OCI-LY3 (cell line): ENCODE results near the gene NAA35.
A peak's percentile ranks its signal among the peaks of the same experiment; 100 is the strongest.

ENCODE experiments used
- H2AFZ ChIP-seq: fragments of 200-600, 300-600 bp; shearing (Covaris generic); 2 replicates; pipeline ENCODE4 v1.6.0; 2014; ENCODE audit warnings: antibody characterized with exemption, low read depth, low read length
- H3K27ac ChIP-seq: fragments of 200-600, 300-600 bp; sonication (generic); 2 replicates; pipeline ENCODE4 v1.5.1; 2014; ENCODE audit warnings: mild to moderate bottlenecking, low read length, moderate library complexity, mixed read lengths
- H3K27me3 ChIP-seq: fragments of 200-600, 300-600 bp; sonication (generic); 2 replicates; pipeline ENCODE4 v1.6.1; 2014; ENCODE audit warnings: low read depth, low read length, mixed read lengths
- H3K36me3 ChIP-seq: fragments of 200-600, 300-600 bp; sonication (generic); replicated peaks from 2 replicates; pipeline ENCODE3; 2014; ENCODE audit warnings: low read depth, low read length, mixed read lengths
- H3K4me1 ChIP-seq: fragments of 300-600, 200-600 bp; sonication (generic); 2 replicates; pipeline ENCODE4 v1.6.1; 2014; ENCODE audit warnings: low read length, mixed read lengths
- H3K4me2 ChIP-seq: fragments of 200-600, 300-600 bp; sonication (generic); 2 replicates; pipeline ENCODE4 v1.6.1; 2014; ENCODE audit warnings: low read length, mixed read lengths
- H3K4me3 ChIP-seq: fragments of 300-600, 200-600 bp; sonication (generic); 2 replicates; pipeline ENCODE4 v1.5.1; 2014; ENCODE audit warnings: antibody characterized with exemption, mild to moderate bottlenecking, low read length, moderate library complexity
- H3K79me2 ChIP-seq: fragments of 300-600, 200-600 bp; shearing (Covaris generic); 2 replicates; pipeline ENCODE4 v1.6.1; 2014; ENCODE audit warnings: mild to moderate bottlenecking, low read length, mixed read lengths
- H3K9ac ChIP-seq: fragments of 300-600, 200-600 bp; shearing (Covaris generic); 2 replicates; pipeline ENCODE4 v1.6.0; 2014; ENCODE audit warnings: mild to moderate bottlenecking, low read length, moderate library complexity
- H3K9me3 ChIP-seq: fragments of 200-600, 300-600 bp; shearing (Covaris generic); 2 replicates; pipeline ENCODE4 v1.6.1; 2014; ENCODE audit warnings: low read length, mixed read lengths; ENCODE audit not compliant: insufficient read depth
- H4K20me1 ChIP-seq: fragments of 200-600, 300-600 bp; sonication (generic); 2 replicates; pipeline ENCODE4 v1.6.1; 2016; ENCODE audit warnings: low read length, mixed read lengths; ENCODE audit not compliant: insufficient read depth
- EZH2phosphoT487 ChIP-seq: fragments of 200-600 bp; shearing (Covaris generic); IDR thresholded peaks from 2 replicates; pipeline ENCODE4 v1.6.1; 2018; ENCODE audit warnings: antibody characterized with exemption, mixed run types, low read depth
- TF ChIP-seq, protein P1 (sequence below): fragments of 200-600, 300-600 bp; sonication (generic); IDR thresholded peaks from 2 replicates; pipeline ENCODE4 v1.5.1; 2014; ENCODE audit warnings: antibody characterized with exemption, low read length, low read depth

NAA35 gene

GRCh38 chr9:85942913-85943709 lies 2.2 kb downstream of the NAA35 start:
- H3K36me3 ChIP-seq, result peaks cover 36% of the 10 kb centered on the region
- peak overlapping the region; percentile 86; the same call in 1 of the 2 replicates for H3K4me2 ChIP-seq
- H4K20me1 ChIP-seq, result 0 out of 2 replicates have a peak, but pooled peaks cover 2% of the 10 kb centered on the region
- H3K27me3 ChIP-seq, result no peaks in the 10 kb centered on the region
- H3K4me1 ChIP-seq, result peaks cover 15% of the 10 kb centered on the region
- peaks cover 69% of the 10 kb centered on the region for H3K79me2 ChIP-seq
- H3K4me3 ChIP-seq, result no peak overlapping the region
- TF ChIP-seq EZH2phosphoT487, result no peak
- TF ChIP-seq, protein P1, sequence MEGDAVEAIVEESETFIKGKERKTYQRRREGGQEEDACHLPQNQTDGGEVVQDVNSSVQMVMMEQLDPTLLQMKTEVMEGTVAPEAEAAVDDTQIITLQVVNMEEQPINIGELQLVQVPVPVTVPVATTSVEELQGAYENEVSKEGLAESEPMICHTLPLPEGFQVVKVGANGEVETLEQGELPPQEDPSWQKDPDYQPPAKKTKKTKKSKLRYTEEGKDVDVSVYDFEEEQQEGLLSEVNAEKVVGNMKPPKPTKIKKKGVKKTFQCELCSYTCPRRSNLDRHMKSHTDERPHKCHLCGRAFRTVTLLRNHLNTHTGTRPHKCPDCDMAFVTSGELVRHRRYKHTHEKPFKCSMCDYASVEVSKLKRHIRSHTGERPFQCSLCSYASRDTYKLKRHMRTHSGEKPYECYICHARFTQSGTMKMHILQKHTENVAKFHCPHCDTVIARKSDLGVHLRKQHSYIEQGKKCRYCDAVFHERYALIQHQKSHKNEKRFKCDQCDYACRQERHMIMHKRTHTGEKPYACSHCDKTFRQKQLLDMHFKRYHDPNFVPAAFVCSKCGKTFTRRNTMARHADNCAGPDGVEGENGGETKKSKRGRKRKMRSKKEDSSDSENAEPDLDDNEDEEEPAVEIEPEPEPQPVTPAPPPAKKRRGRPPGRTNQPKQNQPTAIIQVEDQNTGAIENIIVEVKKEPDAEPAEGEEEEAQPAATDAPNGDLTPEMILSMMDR, result no peak
- no peak overlapping the region for H3K9ac ChIP-seq
- no peak overlapping the region for H3K27ac ChIP-seq
- no peaks in the 10 kb centered on the region for H3K9me3 ChIP-seq
- no peak overlapping the region for H2AFZ ChIP-seq

DNA sequence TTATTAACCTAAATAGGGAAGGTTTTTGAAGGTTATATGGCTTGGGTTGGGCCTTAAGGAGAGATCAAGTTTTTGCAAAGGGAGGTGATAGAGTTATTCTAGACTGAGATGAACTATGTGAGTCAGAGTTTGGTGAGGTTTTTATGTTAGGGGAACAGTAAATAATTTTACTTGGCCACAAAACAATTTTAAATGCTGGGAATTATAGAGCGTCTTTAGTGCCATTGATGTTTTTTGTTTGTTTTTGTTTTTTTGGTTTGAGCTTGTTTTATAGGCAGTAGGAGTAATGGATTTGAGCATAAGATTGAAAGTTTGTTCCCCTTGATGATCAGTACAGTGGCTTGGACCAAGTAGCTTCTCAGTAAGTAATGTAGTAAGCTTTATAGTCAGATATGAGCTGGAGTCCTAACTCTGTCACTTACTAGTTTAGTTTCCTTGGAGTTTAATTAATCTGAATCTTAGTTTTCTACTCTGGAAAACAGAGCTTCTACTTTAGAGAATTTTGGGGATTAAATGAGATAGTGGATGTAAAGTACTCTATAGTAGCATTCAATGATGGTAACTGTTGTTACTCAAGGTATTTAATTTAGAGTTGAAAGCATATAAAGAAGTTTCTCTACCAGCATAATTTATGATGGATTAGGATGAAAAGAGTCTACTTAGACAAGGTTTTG lies 2.9 kb downstream of the NAA35 start:
- Histone ChIP-seq H3K36me3 (peaks cover 41% of the 10 kb centered on the region), H3K9ac (no peak overlapping the region), H3K27ac (no peak overlapping the region), H3K4me3 (no peak overlapping the region), H3K9me3 (no peaks in the 10 kb centered on the region), H3K4me1 (peaks cover 15% of the 10 kb centered on the region), H3K27me3 (no peaks in the 10 kb centered on the region), H4K20me1 (0 out of 2 replicates have a peak, but pooled peaks cover 2% of the 10 kb centered on the region), H2AFZ (no peak overlapping the region), H3K4me2 (no peak overlapping the region), H3K79me2 (peaks cover 77% of the 10 kb centered on the region)
- no peak for TF ChIP-seq EZH2phosphoT487
- TF ChIP-seq, protein P1, result no peak

DNA sequence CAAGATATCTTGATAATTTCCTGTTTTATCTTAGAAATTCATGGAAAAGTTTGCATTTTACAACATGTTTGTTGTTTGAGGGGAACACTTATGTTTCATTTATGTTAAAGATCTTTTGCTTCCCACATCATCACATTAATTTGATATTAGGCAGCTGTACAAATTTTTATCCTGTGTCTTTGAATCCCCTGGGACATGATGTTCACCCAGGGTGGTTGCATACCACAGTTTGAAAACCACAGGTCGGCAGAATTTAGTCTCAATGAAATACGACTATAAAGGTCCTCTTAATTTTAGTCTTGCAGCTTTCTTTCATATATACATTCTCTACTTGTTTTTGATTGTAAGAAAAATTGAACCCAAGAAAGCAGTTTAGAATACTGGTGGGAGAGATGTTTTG lies 3.7 kb downstream of the NAA35 start:
- TF ChIP-seq, protein P1, result no peak
- TF ChIP-seq EZH2phosphoT487, result no peak
- Histone ChIP-seq H3K4me2 (no peak overlapping the region), H3K36me3 (peaks cover 41% of the 10 kb centered on the region), H3K9ac (no peak overlapping the region), H3K4me1 (peaks cover 15% of the 10 kb centered on the region), H4K20me1 (0 out of 2 replicates have a peak, but pooled peaks cover 2% of the 10 kb centered on the region), H3K27ac (no peak overlapping the region), H3K79me2 (peaks cover 83% of the 10 kb centered on the region), H3K9me3 (no peaks in the 10 kb centered on the region), H3K27me3 (no peaks in the 10 kb centered on the region), H3K4me3 (no peak overlapping the region), H2AFZ (no peak overlapping the region)
